ENCODE results near the gene PHC2. TPM values are rescaled to one million over a fixed set of nuclear protein-coding genes. Genes with fewer than 3 reads are reported as not detected.

The PHC2 gene
- polyA plus RNA-seq, 1 donor (not counting 4 experiments of a cell fraction or from before 2014, with no cell fraction given), result 51.7 TPM

- no peaks in the 10 kb centered on the region for H3K9me1 ChIP-seq (ENCODE audit: control insufficient read depth, extremely low read depth, insufficient read depth, low read length)
- no peak overlapping the region for H3K4me2 ChIP-seq (ENCODE audit: control insufficient read depth, extremely low read depth, insufficient read depth, low read depth, low read length)
- no peak overlapping the region for H3K9ac ChIP-seq (ENCODE audit: control insufficient read depth, extremely low read depth, insufficient read depth, low read length)
- no peak overlapping the region for H3K27ac ChIP-seq (ENCODE audit: control insufficient read depth, insufficient read depth, low read length)
- H3K4me1 ChIP-seq (ENCODE audit: control insufficient read depth, extremely low read depth, insufficient read depth, low read length), result peaks cover 48% of the 10 kb centered on the region
- H4K20me1 ChIP-seq (ENCODE audit: control insufficient read depth, extremely low read depth, insufficient read depth, low read length), result peaks cover 46% of the 10 kb centered on the region
- TF ChIP-seq EZH2 (IDR thresholded peaks at IDR 0.05; ENCODE audit: low read length) (no peak), CTCF (optimal IDR thresholded peaks at IDR 0.05 in 1 of 3, IDR thresholded peaks at IDR 0.05 in 1 of 3, conservative IDR thresholded peaks at IDR 0.05 in 1 of 3; ENCODE audit: extremely low read depth in 1 of 3, insufficient read depth in 2 of 3, low read length in 3 of 3) (peak in 1 of 3 experiments; percentile 19)
- no peaks in the 10 kb centered on the region for H3K27me3 ChIP-seq (ENCODE audit: control insufficient read depth, extremely low read depth, insufficient read depth, low read length)
- DNase-seq (ENCODE audit: low read depth, low spot score) (peak; percentile 95), FAIRE-seq (peak; percentile 99)
- no peak overlapping the region for H3K4me3 ChIP-seq (ENCODE audit: control insufficient read depth in 2 of 3, extremely low read depth in 1 of 3, insufficient read depth in 2 of 3, low read depth in 1 of 3, low read length in 3 of 3)
- H3K9me3 ChIP-seq (ENCODE audit: control insufficient read depth, low read depth, low read length), result no peaks in the 10 kb centered on the region
- H3K79me2 ChIP-seq (ENCODE audit: control insufficient read depth, insufficient read depth, low read length), result peaks cover 17% of the 10 kb centered on the region
- peaks cover 78 to 80% of the 10 kb centered on the region in 2 experiments for H3K36me3 ChIP-seq (ENCODE audit: control insufficient read depth in 2 of 2, extremely low read depth in 1 of 2, insufficient read depth in 2 of 2, low read length in 2 of 2)
- no peak overlapping the region for H2AFZ ChIP-seq (ENCODE audit: control insufficient read depth, low read length)
- dilution Hi-C loops (cut with MboI; ENCODE audit: extremely low pct_ligation_motif_present, low sequenced_read_pairs), result no loop called here
These were observed 103.1 kb downstream of the PHC2 start for GRCh38 chr1:33327587-33328325.

- dilution Hi-C loops (cut with MboI; ENCODE audit: extremely low pct_ligation_motif_present, low sequenced_read_pairs), result no loop called here
- no peaks in the 10 kb centered on the region for H3K27me3 ChIP-seq (ENCODE audit: control insufficient read depth, extremely low read depth, insufficient read depth, low read length)
- H3K9ac ChIP-seq (ENCODE audit: control insufficient read depth, extremely low read depth, insufficient read depth, low read length), result no peak overlapping the region
- no peak overlapping the region for H3K4me3 ChIP-seq (ENCODE audit: control insufficient read depth in 2 of 3, extremely low read depth in 1 of 3, insufficient read depth in 2 of 3, low read depth in 1 of 3, low read length in 3 of 3)
- H2AFZ ChIP-seq (ENCODE audit: control insufficient read depth, low read length), result no peak overlapping the region
- no peak overlapping the region for H3K27ac ChIP-seq (ENCODE audit: control insufficient read depth, insufficient read depth, low read length)
- no peaks in the 10 kb centered on the region for H3K9me3 ChIP-seq (ENCODE audit: control insufficient read depth, low read depth, low read length)
- DNase-seq (ENCODE audit: low read depth, low spot score), result no peak
- TF ChIP-seq EZH2 (IDR thresholded peaks at IDR 0.05; ENCODE audit: low read length) (no peak), CTCF (optimal IDR thresholded peaks at IDR 0.05 in 1 of 3, IDR thresholded peaks at IDR 0.05 in 1 of 3, conservative IDR thresholded peaks at IDR 0.05 in 1 of 3; ENCODE audit: extremely low read depth in 1 of 3, insufficient read depth in 2 of 3, low read length in 3 of 3) (no peak)
- FAIRE-seq, result no peak
- peaks cover 70 to 73% of the 10 kb centered on the region in 2 experiments for H3K36me3 ChIP-seq (ENCODE audit: control insufficient read depth in 2 of 2, extremely low read depth in 1 of 2, insufficient read depth in 2 of 2, low read length in 2 of 2)
- peaks cover 10% of the 10 kb centered on the region for H3K79me2 ChIP-seq (ENCODE audit: control insufficient read depth, insufficient read depth, low read length)
- no peak overlapping the region for H3K4me2 ChIP-seq (ENCODE audit: control insufficient read depth, extremely low read depth, insufficient read depth, low read depth, low read length)
- H4K20me1 ChIP-seq (ENCODE audit: control insufficient read depth, extremely low read depth, insufficient read depth, low read length), result peaks cover 41% of the 10 kb centered on the region
- H3K9me1 ChIP-seq (ENCODE audit: control insufficient read depth, extremely low read depth, insufficient read depth, low read length), result no peaks in the 10 kb centered on the region
- peaks cover 39% of the 10 kb centered on the region for H3K4me1 ChIP-seq (ENCODE audit: control insufficient read depth, extremely low read depth, insufficient read depth, low read length)
These were observed 104.1 kb downstream of the PHC2 start for GRCh38 chr1:33326785-33327184.
